ENCODE results near the gene BCL2. TPM values are rescaled to one million over a fixed set of nuclear protein-coding genes. Genes with fewer than 3 reads are reported as not detected.

Gene BCL2
- total RNA-seq = 10 to 100 TPM; 14.8 to 38.4 TPM

DNA sequence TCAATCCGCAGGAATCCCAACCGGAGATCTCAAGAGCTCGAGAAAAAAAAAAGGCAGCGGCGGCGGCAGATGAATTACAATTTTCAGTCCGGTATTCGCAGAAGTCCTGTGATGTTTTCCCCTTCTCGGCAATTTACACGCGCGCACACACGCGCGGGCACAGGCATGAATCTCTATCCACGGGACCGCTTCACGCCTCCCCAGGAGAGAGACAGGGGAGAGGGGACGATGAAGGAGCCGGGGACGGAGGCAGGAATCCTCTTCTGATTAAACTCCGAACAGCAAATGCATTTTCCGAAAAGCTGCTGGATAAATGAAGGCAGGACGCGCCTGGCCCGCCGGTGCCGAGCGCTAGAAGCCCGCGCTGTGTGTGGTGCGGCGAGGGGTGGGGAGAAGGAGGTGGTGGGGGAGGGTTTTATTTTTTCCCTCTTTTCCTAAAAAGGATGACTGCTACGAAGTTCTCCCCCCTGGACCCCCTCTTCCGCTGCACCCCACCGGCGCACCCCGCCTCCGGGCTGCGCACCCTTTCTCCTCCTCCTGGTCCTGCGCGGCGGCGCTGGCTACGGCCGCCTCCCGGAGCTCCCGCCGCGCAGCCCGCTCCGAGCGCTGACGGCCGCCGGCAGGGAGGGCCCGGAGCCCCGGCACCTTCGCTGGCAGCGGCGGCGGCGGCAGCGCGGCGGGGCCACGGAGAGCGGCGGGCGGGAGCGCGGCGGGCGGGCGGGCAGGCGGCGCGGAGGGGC, at the start of gene BCL2:
Gene BCL2 (minus strand): TSS at position 387 of the 740 bp plus-strand sequence.
- Histone ChIP-seq H3K9me3 (no peaks in the 10 kb centered on the region), H3K36me3 (no peaks in the 10 kb centered on the region), H3K27me3 (replicated peaks; ENCODE audit: insufficient read depth) (no peaks in the 10 kb centered on the region), H3K27ac (peak within 1 kb of the TSS; percentile 83 to 85), H3K4me1 (replicated peaks) (no peaks in the 10 kb centered on the region), H3K4me3 (peak within 1 kb of the TSS; percentile 63 to 65)
- intact Hi-C loops (cut with DNase I) = loop anchor here (2.0 to 5.0 kb wide), 3 partner anchors 57 to 142 kb away; no protein-coding TSS in a partner anchor
- WGBS = 1% methylated on average over 70 of the region's 78 CpGs
- TF ChIP-seq, protein P1, sequence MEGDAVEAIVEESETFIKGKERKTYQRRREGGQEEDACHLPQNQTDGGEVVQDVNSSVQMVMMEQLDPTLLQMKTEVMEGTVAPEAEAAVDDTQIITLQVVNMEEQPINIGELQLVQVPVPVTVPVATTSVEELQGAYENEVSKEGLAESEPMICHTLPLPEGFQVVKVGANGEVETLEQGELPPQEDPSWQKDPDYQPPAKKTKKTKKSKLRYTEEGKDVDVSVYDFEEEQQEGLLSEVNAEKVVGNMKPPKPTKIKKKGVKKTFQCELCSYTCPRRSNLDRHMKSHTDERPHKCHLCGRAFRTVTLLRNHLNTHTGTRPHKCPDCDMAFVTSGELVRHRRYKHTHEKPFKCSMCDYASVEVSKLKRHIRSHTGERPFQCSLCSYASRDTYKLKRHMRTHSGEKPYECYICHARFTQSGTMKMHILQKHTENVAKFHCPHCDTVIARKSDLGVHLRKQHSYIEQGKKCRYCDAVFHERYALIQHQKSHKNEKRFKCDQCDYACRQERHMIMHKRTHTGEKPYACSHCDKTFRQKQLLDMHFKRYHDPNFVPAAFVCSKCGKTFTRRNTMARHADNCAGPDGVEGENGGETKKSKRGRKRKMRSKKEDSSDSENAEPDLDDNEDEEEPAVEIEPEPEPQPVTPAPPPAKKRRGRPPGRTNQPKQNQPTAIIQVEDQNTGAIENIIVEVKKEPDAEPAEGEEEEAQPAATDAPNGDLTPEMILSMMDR (IDR thresholded peaks at IDR 0.05) = no peak
- DNase-seq (ENCODE audit: low spot score) = peak; percentile 26

DNA sequence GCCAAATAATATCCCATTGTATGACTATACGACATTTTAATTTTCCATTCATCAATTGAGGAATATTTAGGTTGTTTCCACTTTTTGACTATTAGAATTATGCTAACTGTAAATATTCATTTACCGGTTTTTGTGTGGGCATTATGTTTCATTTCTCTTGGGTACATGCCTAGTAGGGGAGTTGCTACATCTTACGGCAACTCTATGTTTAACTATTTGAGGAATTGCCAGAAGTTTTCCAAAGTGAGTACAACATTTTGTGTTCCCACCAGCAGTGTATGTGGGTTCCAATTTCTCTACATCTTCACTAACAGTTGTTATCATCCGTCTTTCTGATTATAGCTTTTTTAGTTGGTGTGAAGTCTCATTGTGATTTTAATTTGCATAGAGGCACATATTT, 49.0 kb upstream of the BCL2 start:
- Histone ChIP-seq H3K36me3 (no peaks in the 10 kb centered on the region), H3K4me1 (replicated peaks) (no peaks in the 10 kb centered on the region), H3K9me3 (no peaks in the 10 kb centered on the region), H3K27ac (no peak overlapping the region), H3K27me3 (replicated peaks; ENCODE audit: insufficient read depth) (no peaks in the 10 kb centered on the region), H3K4me3 (no peak overlapping the region)
- intact Hi-C loops (cut with DNase I) = no loop called here
- no peak for DNase-seq (ENCODE audit: low spot score)
- 64% methylated on average over 4 of the region's 4 CpGs for WGBS
- TF ChIP-seq, protein P1 (IDR thresholded peaks at IDR 0.05) = no peak
- TF ChIP-seq POLR2A (IDR thresholded peaks at IDR 0.05) = no peak
- TF ChIP-seq POLR2AphosphoS5 (IDR thresholded peaks at IDR 0.05) = no peak

DNA sequence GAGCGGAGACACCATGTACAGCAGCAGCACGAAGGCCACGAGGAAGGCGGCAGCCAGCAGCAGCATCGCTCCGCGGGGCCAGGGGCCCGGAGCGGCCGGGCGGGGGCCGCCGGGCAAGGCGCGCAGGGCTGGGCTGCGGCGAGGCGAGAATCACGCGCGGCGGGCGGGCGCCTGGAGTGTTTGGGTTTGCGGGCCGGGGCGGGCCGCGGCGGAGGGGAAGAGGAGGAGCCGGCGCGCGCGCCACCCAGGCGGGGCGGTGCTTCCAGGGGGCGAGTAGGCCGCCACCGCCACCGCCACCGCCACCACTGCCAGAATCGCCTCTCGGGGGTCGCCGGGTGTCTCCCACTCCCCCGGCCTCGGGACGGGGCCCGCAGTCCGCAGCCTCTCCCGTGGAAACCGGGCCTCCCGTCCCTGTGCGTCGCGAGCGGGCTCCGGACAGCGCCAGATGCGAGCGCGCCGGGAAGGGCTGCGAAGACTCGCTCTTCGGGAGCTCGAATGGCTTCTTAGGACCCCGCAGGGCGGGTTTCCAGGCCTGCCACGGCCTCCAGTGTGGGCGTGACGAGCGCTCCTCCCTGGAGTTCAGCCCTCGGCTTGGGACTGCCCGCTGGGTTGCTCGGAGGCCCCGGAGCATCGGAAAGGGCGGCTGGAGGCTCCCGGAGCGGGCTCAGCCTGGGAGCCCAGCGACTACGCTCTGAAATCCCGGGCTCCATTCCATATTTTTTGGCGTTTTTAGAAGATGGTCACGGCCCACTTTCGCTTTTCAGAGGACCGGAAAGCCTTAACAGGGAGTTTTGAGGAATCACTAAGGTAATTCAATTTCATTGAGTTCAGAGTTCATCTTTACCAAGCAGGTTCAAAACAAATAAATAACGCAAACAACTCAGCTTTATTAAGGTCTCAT, 47.7 kb upstream of the BCL2 start, which contains the start of gene KDSR:
Gene KDSR (minus strand): TSS at position 154 of the 901 bp plus-strand sequence. CDS start 88 bp downstream, at position 66.
- under 1% methylated on average over 60 of the region's 90 CpGs for WGBS
- TF ChIP-seq, protein P1 (IDR thresholded peaks at IDR 0.05) = no peak
- TF ChIP-seq POLR2AphosphoS5 (IDR thresholded peaks at IDR 0.05) (peak; percentile 86), POLR2A (IDR thresholded peaks at IDR 0.05) (peak; percentile 73)
- no peaks in the 10 kb centered on the region for H3K27me3 ChIP-seq (replicated peaks; ENCODE audit: insufficient read depth)
- peak; percentile 95 for DNase-seq (ENCODE audit: low spot score)
- H3K4me3 ChIP-seq = peak within 1 kb of the TSS; percentile 72 to 75
- H3K27ac ChIP-seq = peak within 1 kb of the TSS; percentile 95
- intact Hi-C loops (cut with DNase I) = loop anchor here (1.0 kb wide), 1 partner anchor 55 kb away; the partner anchor contains the start of gene VPS4B
- no peaks in the 10 kb centered on the region for H3K4me1 ChIP-seq (replicated peaks)
- H3K9me3 ChIP-seq = no peaks in the 10 kb centered on the region
- H3K36me3 ChIP-seq = no peaks in the 10 kb centered on the region

DNA sequence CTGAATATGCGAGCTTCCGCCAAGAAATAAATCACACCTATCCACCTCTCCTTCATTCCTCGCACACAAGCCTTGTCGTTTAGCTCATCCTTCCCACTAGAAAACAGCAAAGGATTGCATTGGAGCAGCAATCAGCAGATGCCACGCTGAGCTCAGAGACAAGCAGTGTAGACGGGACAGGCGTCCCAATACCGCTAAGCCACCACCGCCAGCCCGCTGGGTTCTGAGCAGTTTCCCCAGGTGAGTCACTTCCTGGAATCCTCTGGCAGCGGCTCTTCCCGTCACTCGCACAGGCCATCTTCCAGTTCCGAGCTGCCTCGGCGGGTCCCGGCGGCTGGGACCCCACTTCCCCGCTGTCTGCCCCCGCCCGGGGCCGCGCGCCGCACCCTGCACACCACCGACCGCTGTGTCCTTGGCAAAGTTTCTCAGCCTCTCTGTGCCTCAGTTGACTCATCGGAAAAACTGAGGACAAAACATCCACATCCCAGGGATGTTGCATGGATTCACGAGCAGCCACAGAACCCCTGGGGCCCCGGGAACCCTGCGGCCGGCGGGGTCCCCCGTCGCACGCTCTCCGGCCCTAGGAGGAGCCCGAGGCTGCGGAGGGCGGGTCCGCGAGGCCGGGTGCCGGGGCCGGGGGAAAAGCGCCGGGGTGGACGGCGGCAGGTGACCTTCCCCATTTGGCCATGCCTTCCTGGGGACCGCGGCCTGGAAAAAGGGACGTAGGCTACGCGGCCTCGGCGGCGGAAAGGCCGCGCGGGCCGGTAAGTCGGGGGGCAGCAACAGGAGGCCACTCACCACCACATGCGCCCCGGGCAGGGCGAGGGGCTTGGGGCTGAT, 46.9 kb upstream of the BCL2 start:
- no peaks in the 10 kb centered on the region for H3K27me3 ChIP-seq (replicated peaks; ENCODE audit: insufficient read depth)
- H3K36me3 ChIP-seq = no peaks in the 10 kb centered on the region
- intact Hi-C loops (cut with DNase I) = loop anchor here (1.0 kb wide), 1 partner anchor 56 kb away; the partner anchor contains the start of gene VPS4B
- no peaks in the 10 kb centered on the region for H3K9me3 ChIP-seq
- under 1% methylated on average over 52 of the region's 65 CpGs for WGBS
- peak overlapping the region; percentile 95 for H3K27ac ChIP-seq
- peak; percentile 70 for DNase-seq (ENCODE audit: low spot score)
- H3K4me1 ChIP-seq (replicated peaks) = no peaks in the 10 kb centered on the region
- TF ChIP-seq, protein P1 (IDR thresholded peaks at IDR 0.05) = no peak
- peak; percentile 52 for TF ChIP-seq POLR2AphosphoS5 (IDR thresholded peaks at IDR 0.05)
- TF ChIP-seq POLR2A (IDR thresholded peaks at IDR 0.05) = no peak
- H3K4me3 ChIP-seq = peak overlapping the region; percentile 72 to 75

Measured in prostate gland (tissue), 2 donors.